IPS DF 4.7 (cell line): ENCODE results near the gene DEAF1.

Experiments
- DNase-seq: peaks from one replicate; pipeline ENCODE4 v3.0.0-alpha.2; 2013; ENCODE audit warnings: low spot score; ENCODE audit errors: extremely low read depth

DEAF1 gene

GRCh38 chr11:613369-613968, 81.6 kb downstream of the DEAF1 start:
- no peak for DNase-seq

GRCh38 chr11:612961-613300, 82.1 kb downstream of the DEAF1 start:
- no peak for DNase-seq

GRCh38 chr11:612201-612960, 82.6 kb downstream of the DEAF1 start:
- no peak for DNase-seq

GRCh38 chr11:611001-611996, 83.7 kb downstream of the DEAF1 start:
- no peak for DNase-seq

- no peak for DNase-seq
Observed at GRCh38 chr11:610146-610801, 84.7 kb downstream of the DEAF1 start.

GRCh38 chr11:609341-609811, 85.6 kb downstream of the DEAF1 start:
- DNase-seq: no peak

GRCh38 chr11:608791-609251, 86.2 kb downstream of the DEAF1 start:
- DNase-seq: no peak

- no peak for DNase-seq
Observed at GRCh38 chr11:607971-608659, 86.9 kb downstream of the DEAF1 start.

- no peak for DNase-seq
Observed at GRCh38 chr11:607020-607780, 87.8 kb downstream of the DEAF1 start.

GRCh38 chr11:606245-606644, 88.8 kb downstream of the DEAF1 start:
- DNase-seq: no peak

- no peak for DNase-seq
Observed at GRCh38 chr11:605286-606129, 89.5 kb downstream of the DEAF1 start.

GRCh38 chr11:603154-603553, 91.9 kb downstream of the DEAF1 start:
- DNase-seq: no peak

GRCh38 chr11:601573-602245, 93.3 kb downstream of the DEAF1 start:
- no peak for DNase-seq

- DNase-seq: no peak
Observed at GRCh38 chr11:598005-598680, 96.9 kb downstream of the DEAF1 start.

- no peak for DNase-seq
Observed at GRCh38 chr11:597166-597725, 97.8 kb downstream of the DEAF1 start.

- no peak for DNase-seq
Observed at GRCh38 chr11:596374-596773, 98.6 kb downstream of the DEAF1 start.

GRCh38 chr11:595400-595799, 99.6 kb downstream of the DEAF1 start:
- no peak for DNase-seq
